HCT116 (cell line): ENCODE measurements around the gene TP53AIP1. TPM values are rescaled to one million over a fixed set of nuclear protein-coding genes. Genes with fewer than 3 reads are reported as not detected.

ENCODE experiments used
- ATAC-seq: fragments of 200-7000 bp; cut with Tn5 transposase; 2 replicates; pipeline ENCODE4 v1.9.1; 2020; ENCODE audit warnings: mild to moderate bottlenecking, moderate library complexity
- BruUV-seq: library from RNA; stranded (reverse); fragments of 400-500 nt; replicated peaks from 2 replicates; lab custom pipeline; 2021; lab: Mats Ljungman, UMichigan
- CTCF ChIA-PET: fragments of 300-600 bp; sonication (Branson Sonifier 250); formaldehyde crosslinking; loops from one replicate; lab custom pipeline; 2021; ENCODE audit warnings: antibody characterized with exemption; lab: Charles Lee
- POLR2A ChIA-PET: fragments of 300-600, 350-600 bp; sonication (Branson Sonifier 250); formaldehyde crosslinking; loops from one replicate; lab custom pipeline; 2021; ENCODE audit warnings: antibody characterized with exemption; lab: Charles Lee
- RAD21 ChIA-PET, 2 experiments: fragments of 300-600 bp; sonication (Branson Sonifier 250); formaldehyde crosslinking; loops; one replicate each; lab custom pipeline; 2023; ENCODE audit warnings: low total read pairs in 2 of 2; ENCODE audit not compliant: uncharacterized antibody in 2 of 2, unreplicated experiment in 2 of 2, low non-redundant PET in 1 of 2; lab: Charles Lee
- DNase-seq: peaks from one replicate; pipeline ENCODE4 v3.0.0-alpha.2; 2010; ENCODE audit warnings: low read depth, low spot score
- H2AFZ ChIP-seq: fragments of 200-600 bp; shearing (Covaris generic), sonication (generic); 2 replicates; pipeline ENCODE4 v1.6.1; 2017; ENCODE audit warnings: low read depth, mixed run types, mixed read lengths, antibody characterized with exemption, low read length; ENCODE audit not compliant: poor library complexity, severe bottlenecking
- H3K27ac ChIP-seq: 2 replicates; pipeline ENCODE4 v1.5.1; 2012; ENCODE audit warnings: low read depth, low read length
- H3K27me3 ChIP-seq: fragments of 200-600 bp; sonication (generic); 2 replicates; pipeline ENCODE4 v1.6.1; 2016; ENCODE audit warnings: mixed run types, low read length, mixed read lengths; ENCODE audit not compliant: insufficient read depth
- H3K36me3 ChIP-seq, 2 experiments: fragments of 200-500 bp in 1 of 2; fragments of 200-600 bp in 1 of 2; sonication (Bioruptor generic) in 1 of 2; sonication (generic) in 1 of 2; 2 replicates each; pipeline versions ENCODE4 v1.5.1 to v1.6.1; 2014 to 2016; ENCODE audit warnings: low read length in 2 of 2, inconsistent platforms in 1 of 2, mixed read lengths in 1 of 2, mixed run types in 1 of 2; ENCODE audit not compliant: insufficient read depth in 2 of 2, control insufficient read depth in 1 of 2
- H3K4me1 ChIP-seq, 2 experiments: fragments of 200-600 bp in 1 of 2; sonication (generic) in 1 of 2; 2 replicates each; pipeline versions ENCODE4 v1.5.1 to v1.6.1; 2012 to 2017; ENCODE audit warnings: low read length in 2 of 2, inconsistent platforms in 1 of 2, mild to moderate bottlenecking in 1 of 2, mixed read lengths in 1 of 2, mixed run types in 1 of 2, moderate library complexity in 1 of 2; ENCODE audit not compliant: insufficient read depth in 2 of 2, control insufficient read depth in 1 of 2
- H3K4me2 ChIP-seq: fragments of 200-600 bp; sonication (generic); 2 replicates; pipeline ENCODE4 v1.6.1; 2017; ENCODE audit warnings: mixed run types, low read length, mixed read lengths
- H3K4me3 ChIP-seq, 2 experiments: fragments of 200-600 bp in 1 of 2; sonication (generic) in 1 of 2; replicated peaks in 1 of 2; 2 replicates each; pipeline ENCODE4 v1.5.1; 2011 to 2016; ENCODE audit warnings: low read length in 2 of 2, control low read depth in 1 of 2, low read depth in 1 of 2, mild to moderate bottlenecking in 1 of 2, mixed read lengths in 1 of 2, mixed run types in 1 of 2
- H3K79me2 ChIP-seq: fragments of 200-600 bp; sonication (generic); 2 replicates; pipeline ENCODE4 v1.6.1; 2017; ENCODE audit warnings: mild to moderate bottlenecking, mixed run types, low read length, moderate library complexity, mixed read lengths; ENCODE audit not compliant: insufficient read depth
- H3K9ac ChIP-seq: fragments of 200-600 bp; sonication (generic); 2 replicates; pipeline ENCODE4 v1.6.1; 2016; ENCODE audit warnings: low read length, mixed read lengths
- H3K9me2 ChIP-seq: fragments of 200-600 bp; sonication (generic), shearing (Covaris generic); 2 replicates; pipeline ENCODE4 v1.6.1; 2017; ENCODE audit warnings: mixed run types, mild to moderate bottlenecking, moderate library complexity; ENCODE audit not compliant: insufficient read depth
- H3K9me3 ChIP-seq, 2 experiments: fragments of 200-500 bp in 1 of 2; fragments of 200-600 bp in 1 of 2; sonication (Bioruptor generic) in 1 of 2; sonication (generic) in 1 of 2; 2 replicates each; pipeline ENCODE4 v1.6.1; 2014 to 2017; ENCODE audit warnings: low read length in 2 of 2, mixed read lengths in 2 of 2, inconsistent platforms in 1 of 2, low read depth in 1 of 2, mild to moderate bottlenecking in 1 of 2, mixed run types in 1 of 2, moderate library complexity in 1 of 2; ENCODE audit not compliant: control insufficient read depth in 1 of 2, insufficient read depth in 1 of 2
- H4K20me1 ChIP-seq: fragments of 200-600 bp; sonication (generic), shearing (Covaris generic); 2 replicates; pipeline ENCODE4 v1.6.1; 2017; ENCODE audit warnings: mixed run types, mild to moderate bottlenecking, moderate library complexity; ENCODE audit not compliant: insufficient read depth
- CTCF ChIP-seq, 3 experiments: fragments of 200-600 bp in 1 of 3; sonication (generic) in 1 of 3; IDR thresholded peaks in 2 of 3; conservative IDR thresholded peaks in 1 of 3; 2 replicates each; pipeline ENCODE4 v1.5.1; 2012 to 2017; ENCODE audit warnings: low read depth in 2 of 3, low read length in 2 of 3, antibody characterized with exemption in 1 of 3, borderline replicate concordance in 1 of 3, control low read depth in 1 of 3, mild to moderate bottlenecking in 1 of 3, mixed read lengths in 1 of 3, mixed run types in 1 of 3, moderate library complexity in 1 of 3; ENCODE audit not compliant: insufficient read depth in 1 of 3
- EGR1 ChIP-seq: IDR thresholded peaks from 2 replicates; pipeline ENCODE4 v1.6.1; 2012; ENCODE audit warnings: low read depth
- MAX ChIP-seq: IDR thresholded peaks from 2 replicates; pipeline ENCODE4 v1.6.1; 2012
- RAD21 ChIP-seq: IDR thresholded peaks from 2 replicates; pipeline ENCODE4 v1.6.1; 2012; ENCODE audit warnings: low read depth, mild to moderate bottlenecking
- SP1 ChIP-seq: IDR thresholded peaks from 2 replicates; pipeline ENCODE4 v1.6.1; 2012; ENCODE audit warnings: low read depth
- YY1 ChIP-seq: IDR thresholded peaks from 2 replicates; pipeline ENCODE4 v1.6.1; 2011; ENCODE audit warnings: low read length, low read depth, moderate library complexity, mild to moderate bottlenecking; ENCODE audit not compliant: insufficient replicate concordance; ENCODE audit errors: extremely low read depth
- intact Hi-C: fragments of 100-400 bp; cut with micrococcal nuclease; formaldehyde crosslinking; loops from 2 replicates; pipeline ENCODE4 v1.10.0; 2022
- total RNA-seq: library from RNA; stranded (reverse); gene quantifications from one replicate; pipeline ENCODE4 v1.2.1, GENCODE V29; 2021; ENCODE audit not compliant: unreplicated experiment

TP53AIP1 gene
- total RNA-seq, 1 experiment from 2014 or later = 0.15 TPM

GRCh38 chr11:128926437-128927107 is 16.1 kb downstream of the TP53AIP1 start:
- Histone ChIP-seq H3K4me1 (no peaks in the 10 kb centered on the region), H3K9me2 (no peaks in the 10 kb centered on the region), H3K27ac (no peak overlapping the region), H3K36me3 (no peaks in the 10 kb centered on the region), H3K4me2 (no peak overlapping the region), H3K27me3 (no peaks in the 10 kb centered on the region), H3K79me2 (no peaks in the 10 kb centered on the region), H3K9ac (no peak overlapping the region), H4K20me1 (no peaks in the 10 kb centered on the region), H3K9me3 (no peaks in the 10 kb centered on the region), H2AFZ (no peak overlapping the region), H3K4me3 (no peak overlapping the region)
- POLR2A ChIA-PET = no interaction called here
- CTCF ChIA-PET = no interaction called here
- ATAC-seq = no peak
- no TSS peak for BruUV-seq
- intact Hi-C loops = no loop called here
- RAD21 ChIA-PET = no interaction called here
- TF ChIP-seq CTCF (IDR thresholded peaks at IDR 0.05 in 2 of 3, conservative IDR thresholded peaks at IDR 0.05 in 1 of 3; ENCODE audit: borderline replicate concordance in 1 of 3, insufficient read depth in 1 of 3, low read depth in 2 of 3, low read length in 2 of 3) (no peak), YY1 (no peak), EGR1 (no peak), SP1 (no peak)
- DNase-seq = no peak

DNA sequence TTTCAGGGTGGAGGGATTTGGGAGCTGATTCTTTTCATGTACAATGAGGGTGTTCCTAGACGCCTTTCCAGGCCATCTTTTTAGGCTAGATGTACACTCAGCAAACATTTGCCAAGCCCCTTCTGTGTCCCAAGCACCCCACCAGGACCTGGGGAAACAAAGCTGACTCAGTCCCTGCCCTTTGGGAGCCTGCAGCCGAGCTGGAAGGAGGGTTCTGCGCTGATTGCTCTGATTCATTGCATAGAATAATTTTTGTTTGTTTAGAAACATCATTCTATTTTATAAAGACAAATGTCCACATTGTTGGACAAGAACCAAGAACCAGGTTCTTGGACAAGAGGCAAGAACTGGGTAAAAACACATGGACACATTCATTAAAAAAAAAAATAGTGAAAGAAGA is 16.7 kb downstream of the TP53AIP1 start:
- RAD21 ChIA-PET = no interaction called here

More for the DNA sequence above, 16.7 kb downstream of the TP53AIP1 start:
- no peaks in the 10 kb centered on the region for H3K79me2 ChIP-seq
- H3K4me1 ChIP-seq = no peaks in the 10 kb centered on the region
- H3K27ac ChIP-seq = no peak overlapping the region
- DNase-seq (no peak), ATAC-seq (no peak)
- H3K9ac ChIP-seq = no peak overlapping the region
- H3K36me3 ChIP-seq = no peaks in the 10 kb centered on the region
- H3K4me3 ChIP-seq = no peak overlapping the region
- no peaks in the 10 kb centered on the region for H4K20me1 ChIP-seq
- BruUV-seq = no TSS peak
- no peaks in the 10 kb centered on the region for H3K9me2 ChIP-seq
- POLR2A ChIA-PET = no interaction called here
- TF ChIP-seq MAX = no peak
- TF ChIP-seq RAD21 = no peak
- H3K4me2 ChIP-seq = no peak overlapping the region
- intact Hi-C loops = no loop called here
- CTCF ChIA-PET = no interaction called here
- H3K27me3 ChIP-seq = no peaks in the 10 kb centered on the region
- H3K9me3 ChIP-seq = no peaks in the 10 kb centered on the region
- no peak overlapping the region for H2AFZ ChIP-seq
